22Rv1 (cell line): ENCODE results near the gene PLAC8L1.

Experiments
- CTCF ChIP-seq: fragments of 450-650 bp; IDR thresholded peaks from 2 replicates; pipeline ENCODE4 v1.5.1; 2017; ENCODE audit warnings: mild to moderate bottlenecking
- ZFX ChIP-seq: fragments of 450-650 bp; IDR thresholded peaks from 2 replicates; pipeline ENCODE4 v1.6.1; 2017; ENCODE audit warnings: antibody characterized with exemption, borderline replicate concordance

GRCh38 chr5:146103594-146103993 lies 1.8 kb downstream of the PLAC8L1 start:
- TF ChIP-seq CTCF: no peak
- no peak for TF ChIP-seq ZFX
